Cortex of kidney (tissue), 1 donor: ENCODE measurements around the gene ERO1A.

Experiments
- DNase-seq: peaks from one replicate; lab custom pipeline; 2025; lab: John Stamatoyannopoulos, UW

ERO1A gene

GRCh38 chr14:52700701-52701172 lies 5.4 kb upstream of the ERO1A start:
- no peak for DNase-seq

- DNase-seq = no peak
Observed at GRCh38 chr14:52694761-52695480, 437 bp downstream of the ERO1A start.

GRCh38 chr14:52693532-52693931 lies 1.8 kb downstream of the ERO1A start:
- no peak for DNase-seq

- DNase-seq = no peak
Observed at GRCh38 chr14:52693036-52693435, 2.3 kb downstream of the ERO1A start.

- no peak for DNase-seq
Observed at GRCh38 chr14:52692248-52692962, 3.0 kb downstream of the ERO1A start.

- no peak for DNase-seq
Observed at GRCh38 chr14:52690983-52691760, 4.2 kb downstream of the ERO1A start.

GRCh38 chr14:52686176-52686575 lies 9.2 kb downstream of the ERO1A start:
- DNase-seq = no peak

- no peak for DNase-seq
Observed at GRCh38 chr14:52683985-52684520, 11.3 kb downstream of the ERO1A start.

- DNase-seq = no peak
Observed at GRCh38 chr14:52678591-52678990, 16.8 kb downstream of the ERO1A start.

- no peak for DNase-seq
Observed at GRCh38 chr14:52663850-52664249, 31.5 kb downstream of the ERO1A start.

- DNase-seq = no peak
Observed at GRCh38 chr14:52661314-52661713, 34.0 kb downstream of the ERO1A start.

GRCh38 chr14:52660832-52661231 lies 34.5 kb downstream of the ERO1A start:
- no peak for DNase-seq

- no peak for DNase-seq
Observed at GRCh38 chr14:52660325-52660724, 35.0 kb downstream of the ERO1A start.

- no peak for DNase-seq
Observed at GRCh38 chr14:52656905-52657304, 38.5 kb downstream of the ERO1A start.

GRCh38 chr14:52650774-52651173 lies 44.6 kb downstream of the ERO1A start:
- no peak for DNase-seq

- DNase-seq = no peak
Observed at GRCh38 chr14:52649511-52649910, 45.8 kb downstream of the ERO1A start.

GRCh38 chr14:52641745-52642144 lies 53.6 kb downstream of the ERO1A start:
- no peak for DNase-seq

- no peak for DNase-seq
Observed at GRCh38 chr14:52640137-52640536, 55.2 kb downstream of the ERO1A start.

GRCh38 chr14:52619687-52620086 lies 75.7 kb downstream of the ERO1A start:
- no peak for DNase-seq

- no peak for DNase-seq
Observed at GRCh38 chr14:52618602-52619001, 76.8 kb downstream of the ERO1A start.

GRCh38 chr14:52610187-52610586 lies 85.2 kb downstream of the ERO1A start:
- no peak for DNase-seq

- no peak for DNase-seq
Observed at GRCh38 chr14:52609445-52610044, 85.8 kb downstream of the ERO1A start.
